ENCODE data around the gene VMO1. TPM values are rescaled to one million over a fixed set of nuclear protein-coding genes. Genes with fewer than 3 reads are reported as not detected.

VMO1 gene
- total and polyA plus RNA-seq, 9 of the 15 experiments (the other 6 are each of a cell fraction or from before 2014, with no cell fraction given) = 0.31 TPM; not detected in 8

GRCh38 chr17:4833941-4834680 is 47.9 kb upstream of the VMO1 start (continued):
- TF ChIP-seq, protein P1, sequence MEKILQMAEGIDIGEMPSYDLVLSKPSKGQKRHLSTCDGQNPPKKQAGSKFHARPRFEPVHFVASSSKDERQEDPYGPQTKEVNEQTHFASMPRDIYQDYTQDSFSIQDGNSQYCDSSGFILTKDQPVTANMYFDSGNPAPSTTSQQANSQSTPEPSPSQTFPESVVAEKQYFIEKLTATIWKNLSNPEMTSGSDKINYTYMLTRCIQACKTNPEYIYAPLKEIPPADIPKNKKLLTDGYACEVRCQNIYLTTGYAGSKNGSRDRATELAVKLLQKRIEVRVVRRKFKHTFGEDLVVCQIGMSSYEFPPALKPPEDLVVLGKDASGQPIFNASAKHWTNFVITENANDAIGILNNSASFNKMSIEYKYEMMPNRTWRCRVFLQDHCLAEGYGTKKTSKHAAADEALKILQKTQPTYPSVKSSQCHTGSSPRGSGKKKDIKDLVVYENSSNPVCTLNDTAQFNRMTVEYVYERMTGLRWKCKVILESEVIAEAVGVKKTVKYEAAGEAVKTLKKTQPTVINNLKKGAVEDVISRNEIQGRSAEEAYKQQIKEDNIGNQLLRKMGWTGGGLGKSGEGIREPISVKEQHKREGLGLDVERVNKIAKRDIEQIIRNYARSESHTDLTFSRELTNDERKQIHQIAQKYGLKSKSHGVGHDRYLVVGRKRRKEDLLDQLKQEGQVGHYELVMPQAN (IDR thresholded peaks at IDR 0.05; ENCODE audit: borderline replicate concordance) = peak; percentile 39; the same call in 1 of the 2 replicates
- no peak for TF ChIP-seq E2F3 (CRISPR knock-in tag; IDR thresholded peaks at IDR 0.05)
- TF ChIP-seq HOXB6 (CRISPR knock-in tag; IDR thresholded peaks at IDR 0.05; ENCODE audit: borderline replicate concordance) = no peak
- TF ChIP-seq ZNF707 (CRISPR knock-in tag; conservative IDR thresholded peaks at IDR 0.05) = no peak
- no peak for TF ChIP-seq E2F5 (CRISPR knock-in tag; IDR thresholded peaks at IDR 0.05)
- TF ChIP-seq ZNF740 (CRISPR knock-in tag; IDR thresholded peaks at IDR 0.05) = no peak
- TF ChIP-seq ZNF740 (tag; IDR thresholded peaks at IDR 0.05) = no peak
- no peak for TF ChIP-seq ZFP30 (CRISPR knock-in tag; IDR thresholded peaks at IDR 0.05; ENCODE audit: borderline replicate concordance)
- TF ChIP-seq PYGO2 (tag; IDR thresholded peaks at IDR 0.05) = no peak
- TF ChIP-seq, protein P2, sequence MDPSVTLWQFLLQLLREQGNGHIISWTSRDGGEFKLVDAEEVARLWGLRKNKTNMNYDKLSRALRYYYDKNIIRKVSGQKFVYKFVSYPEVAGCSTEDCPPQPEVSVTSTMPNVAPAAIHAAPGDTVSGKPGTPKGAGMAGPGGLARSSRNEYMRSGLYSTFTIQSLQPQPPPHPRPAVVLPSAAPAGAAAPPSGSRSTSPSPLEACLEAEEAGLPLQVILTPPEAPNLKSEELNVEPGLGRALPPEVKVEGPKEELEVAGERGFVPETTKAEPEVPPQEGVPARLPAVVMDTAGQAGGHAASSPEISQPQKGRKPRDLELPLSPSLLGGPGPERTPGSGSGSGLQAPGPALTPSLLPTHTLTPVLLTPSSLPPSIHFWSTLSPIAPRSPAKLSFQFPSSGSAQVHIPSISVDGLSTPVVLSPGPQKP (CRISPR knock-in tag; IDR thresholded peaks at IDR 0.05) = no peak
- no peak for TF ChIP-seq ETS2 (tag; IDR thresholded peaks at IDR 0.05; ENCODE audit: borderline replicate concordance, poor library complexity, severe bottlenecking)
- no peak for TF ChIP-seq KAT8 (IDR thresholded peaks at IDR 0.05; ENCODE audit: low read depth)
- no peak for TF ChIP-seq POLR2G (IDR thresholded peaks at IDR 0.05; ENCODE audit: low read depth, low read length)
- no peak for TF ChIP-seq MCM2 (IDR thresholded peaks at IDR 0.05; ENCODE audit: low read depth)
- TF ChIP-seq MECOM (CRISPR knock-in tag; IDR thresholded peaks at IDR 0.05) = no peak
- no peak for TF ChIP-seq PML (IDR thresholded peaks at IDR 0.05; ENCODE audit: low read length)
- no peak for TF ChIP-seq GATAD2A (IDR thresholded peaks at IDR 0.05)
- no peak for TF ChIP-seq ZNF639 (CRISPR knock-in tag; conservative IDR thresholded peaks at IDR 0.05 in 1 of 2, IDR thresholded peaks at IDR 0.05 in 1 of 2)
- TF ChIP-seq, protein P3, sequence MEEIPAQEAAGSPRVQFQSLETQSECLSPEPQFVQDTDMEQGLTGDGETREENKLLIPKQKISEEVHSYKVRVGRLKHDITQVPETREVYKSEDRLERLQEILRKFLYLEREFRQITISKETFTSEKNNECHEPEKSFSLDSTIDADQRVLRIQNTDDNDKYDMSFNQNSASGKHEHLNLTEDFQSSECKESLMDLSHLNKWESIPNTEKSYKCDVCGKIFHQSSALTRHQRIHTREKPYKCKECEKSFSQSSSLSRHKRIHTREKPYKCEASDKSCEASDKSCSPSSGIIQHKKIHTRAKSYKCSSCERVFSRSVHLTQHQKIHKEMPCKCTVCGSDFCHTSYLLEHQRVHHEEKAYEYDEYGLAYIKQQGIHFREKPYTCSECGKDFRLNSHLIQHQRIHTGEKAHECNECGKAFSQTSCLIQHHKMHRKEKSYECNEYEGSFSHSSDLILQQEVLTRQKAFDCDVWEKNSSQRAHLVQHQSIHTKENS (CRISPR knock-in tag; IDR thresholded peaks at IDR 0.05) = no peak
- TF ChIP-seq TAF1 (IDR thresholded peaks at IDR 0.05; ENCODE audit: control insufficient read depth, extremely low read depth, insufficient read depth, low read length, severe bottlenecking) = no peak
